GM13976 (cell line): ENCODE data around the gene ERO1B.
"Not testable (repeated sequence)": the region's sequence is repeated elsewhere in the genome, so short reads cannot be mapped to it uniquely, and the experiment has no call there.

Source experiments
- DNase-seq: peaks from one replicate; pipeline ENCODE4 v3.0.0; 2012; ENCODE audit warnings: low spot score
- in situ Hi-C: fragments of 300-500 bp; cut with MboI; formaldehyde crosslinking; loops from one replicate; pipeline ENCODE4 v1.12.0; 2022; ENCODE audit warnings: low sequenced_read_pairs, mixed read lengths, inconsistent platforms; ENCODE audit not compliant: unreplicated experiment
- TF ChIP-seq, protein P1 (sequence below): IDR thresholded peaks from 2 replicates; pipeline ENCODE4 v1.5.1; 2012; ENCODE audit warnings: borderline replicate concordance, mild to moderate bottlenecking; ENCODE audit not compliant: insufficient read depth; ENCODE audit errors: extremely low read depth, missing control alignments, control extremely low read depth

Gene ERO1B

DNA sequence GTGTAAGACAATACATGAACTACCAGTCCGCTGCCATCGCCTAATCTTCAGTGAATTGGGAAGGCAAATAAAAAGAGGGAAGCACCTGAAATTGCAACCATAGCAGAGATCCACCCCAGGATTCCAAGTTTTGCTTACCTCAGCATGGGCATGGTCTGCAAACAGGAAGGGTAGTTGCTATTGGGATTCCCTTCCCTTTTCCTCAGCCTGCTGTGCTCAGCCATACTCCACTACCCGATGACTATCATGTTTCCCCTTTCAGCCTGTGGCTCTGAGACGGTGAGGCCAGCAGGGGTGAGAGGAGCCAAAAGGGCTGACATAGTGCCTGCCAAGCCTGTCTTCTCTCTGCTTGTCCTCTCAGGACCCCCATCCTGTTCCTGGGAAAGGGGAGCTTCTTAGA, 75.2 kb downstream of the ERO1B start:
- TF ChIP-seq, protein P1, sequence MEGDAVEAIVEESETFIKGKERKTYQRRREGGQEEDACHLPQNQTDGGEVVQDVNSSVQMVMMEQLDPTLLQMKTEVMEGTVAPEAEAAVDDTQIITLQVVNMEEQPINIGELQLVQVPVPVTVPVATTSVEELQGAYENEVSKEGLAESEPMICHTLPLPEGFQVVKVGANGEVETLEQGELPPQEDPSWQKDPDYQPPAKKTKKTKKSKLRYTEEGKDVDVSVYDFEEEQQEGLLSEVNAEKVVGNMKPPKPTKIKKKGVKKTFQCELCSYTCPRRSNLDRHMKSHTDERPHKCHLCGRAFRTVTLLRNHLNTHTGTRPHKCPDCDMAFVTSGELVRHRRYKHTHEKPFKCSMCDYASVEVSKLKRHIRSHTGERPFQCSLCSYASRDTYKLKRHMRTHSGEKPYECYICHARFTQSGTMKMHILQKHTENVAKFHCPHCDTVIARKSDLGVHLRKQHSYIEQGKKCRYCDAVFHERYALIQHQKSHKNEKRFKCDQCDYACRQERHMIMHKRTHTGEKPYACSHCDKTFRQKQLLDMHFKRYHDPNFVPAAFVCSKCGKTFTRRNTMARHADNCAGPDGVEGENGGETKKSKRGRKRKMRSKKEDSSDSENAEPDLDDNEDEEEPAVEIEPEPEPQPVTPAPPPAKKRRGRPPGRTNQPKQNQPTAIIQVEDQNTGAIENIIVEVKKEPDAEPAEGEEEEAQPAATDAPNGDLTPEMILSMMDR: no peak
- in situ Hi-C loops: no loop called here
- no peak for DNase-seq

DNA sequence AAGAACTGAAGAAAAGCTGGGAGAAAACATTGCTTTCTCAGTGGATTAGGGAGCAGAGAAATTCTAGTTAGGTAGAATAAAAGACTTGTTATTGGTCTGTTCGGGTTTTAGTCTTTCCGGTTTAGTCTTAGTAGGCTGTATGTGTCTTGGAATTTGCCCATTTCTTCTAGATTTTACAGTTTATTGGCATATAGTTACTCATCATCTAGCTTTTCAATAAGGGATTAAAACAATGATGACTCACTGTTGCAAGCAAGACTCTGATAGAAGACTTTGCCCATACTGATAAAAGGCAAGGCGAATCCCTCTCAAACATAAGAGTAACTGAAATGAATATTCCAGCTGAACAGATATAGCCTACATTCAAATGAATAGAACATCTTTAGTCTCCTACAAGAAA, 77.1 kb downstream of the ERO1B start:
- in situ Hi-C loops: no loop called here
- TF ChIP-seq, protein P1: no peak
- no peak for DNase-seq

DNA sequence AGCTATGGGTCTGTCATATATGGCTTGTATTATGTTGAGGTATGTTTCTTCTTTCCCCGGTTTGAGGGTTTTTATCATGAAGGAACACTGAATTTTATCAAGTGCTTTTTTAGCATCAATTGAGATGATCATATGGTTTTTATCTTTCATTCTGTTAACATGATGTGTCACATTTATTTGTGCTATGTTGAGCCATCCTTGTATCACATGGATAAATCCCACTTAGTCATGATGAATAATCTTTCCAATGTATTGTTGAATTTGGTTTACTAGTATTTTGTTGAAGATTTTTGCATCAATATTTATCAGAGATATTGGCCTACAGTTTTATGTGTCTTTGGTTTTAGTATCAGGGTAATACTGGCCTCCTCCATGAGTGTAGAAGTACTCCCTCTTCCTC, 77.7 kb downstream of the ERO1B start:
- no peak for DNase-seq
- in situ Hi-C loops: no loop called here
- TF ChIP-seq, protein P1: no peak

DNA sequence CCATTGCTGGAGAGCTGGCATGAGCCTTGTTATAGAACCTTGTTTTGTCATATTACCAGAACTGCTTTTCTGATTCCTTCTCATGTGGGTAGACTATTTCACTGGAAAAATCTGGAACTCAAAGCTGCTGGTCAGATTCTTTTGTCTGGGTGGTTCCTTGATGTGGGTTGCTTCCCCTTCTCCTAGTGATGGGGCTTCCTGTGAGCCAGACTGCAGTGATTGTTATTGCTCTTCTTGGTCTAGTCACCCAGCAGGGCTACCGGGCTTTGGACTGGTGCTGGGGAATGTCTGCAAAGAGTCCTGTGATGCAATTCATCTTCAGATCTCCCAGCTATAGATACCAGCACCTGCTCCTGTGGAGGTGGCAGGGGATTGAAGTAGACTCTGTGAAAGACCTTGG, 80.0 kb downstream of the ERO1B start:
- TF ChIP-seq, protein P1: no peak
- in situ Hi-C loops: no loop called here
- DNase-seq: no peak

DNA sequence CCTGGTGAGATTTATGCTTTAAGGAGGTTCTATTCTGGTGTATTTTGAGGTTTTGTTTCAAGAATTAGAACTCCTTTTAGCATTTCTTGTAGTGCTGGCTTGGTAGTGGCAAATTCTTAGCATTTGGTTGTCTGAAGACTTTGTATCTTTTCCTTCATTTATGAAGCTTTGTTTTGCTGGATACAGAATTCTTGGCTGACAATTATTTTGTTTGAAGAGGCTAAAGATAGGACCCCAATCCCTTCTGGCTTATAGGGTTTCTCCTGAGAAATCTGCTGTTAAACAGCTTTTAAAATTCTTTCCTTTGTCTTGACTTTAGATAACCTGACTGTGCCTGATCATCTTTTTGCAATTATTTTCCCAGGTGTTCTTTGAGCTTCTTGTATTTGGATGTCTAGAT, 80.8 kb downstream of the ERO1B start:
- TF ChIP-seq, protein P1: no peak
- DNase-seq: no peak
- in situ Hi-C loops: no loop called here

DNA sequence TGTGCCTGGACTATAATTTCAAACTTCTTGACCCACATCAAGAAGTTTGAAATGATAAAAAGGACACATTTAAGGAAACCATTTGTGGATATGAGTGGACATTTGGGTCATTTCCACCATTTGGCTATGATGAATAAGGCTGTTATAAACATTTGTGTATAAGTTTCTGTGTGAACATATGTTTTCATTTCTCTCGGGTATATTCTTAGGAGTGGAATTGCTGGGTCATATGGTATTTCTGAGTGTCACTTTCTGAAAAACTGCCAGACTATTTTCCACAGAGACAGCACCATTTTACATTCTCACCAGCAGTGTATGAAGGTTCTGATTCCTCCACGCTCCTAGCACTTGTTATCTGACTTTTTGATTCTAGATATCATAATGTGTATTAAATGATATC, 88.6 kb downstream of the ERO1B start:
- in situ Hi-C loops: no loop called here
- DNase-seq: no peak
- TF ChIP-seq, protein P1: no peak

DNA sequence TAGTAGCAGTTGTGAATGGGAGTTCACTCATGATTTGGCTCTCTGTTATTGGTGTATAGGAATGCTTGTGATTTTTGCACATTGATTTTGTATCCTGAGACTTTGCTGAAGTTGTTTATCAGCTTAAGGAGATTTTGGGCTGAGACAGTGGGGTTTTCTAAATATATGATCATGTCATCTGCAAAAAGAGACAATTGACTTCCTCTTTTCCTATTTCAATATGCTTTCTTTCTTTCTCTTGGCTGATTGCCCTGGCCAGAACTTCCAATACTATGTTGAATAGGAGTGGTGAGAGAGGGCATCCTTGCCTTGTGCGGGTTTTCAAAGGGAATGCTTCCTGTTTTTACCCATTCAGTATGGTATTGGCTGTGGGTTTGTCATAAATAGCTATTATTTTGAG, 93.7 kb downstream of the ERO1B start:
- in situ Hi-C loops, DNase-seq: not testable (repeated sequence)

DNA sequence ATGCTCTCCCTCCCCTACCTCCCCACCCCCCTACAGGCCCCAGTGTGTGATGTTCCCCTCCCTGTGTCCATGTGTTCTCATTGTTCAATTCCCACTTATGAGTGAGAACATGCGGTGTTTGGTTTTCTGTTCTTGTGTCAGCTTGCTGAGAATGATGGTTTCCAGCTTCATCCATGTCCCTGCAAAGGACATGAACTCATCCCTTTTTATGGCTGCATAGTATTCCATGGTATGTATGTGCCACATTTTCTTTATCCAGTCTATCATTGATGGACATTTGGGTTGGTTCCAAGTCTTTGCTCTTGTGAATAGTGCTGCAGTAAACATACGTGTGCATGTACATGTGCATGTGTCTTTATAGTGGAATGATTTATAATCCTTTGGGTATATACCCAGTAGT, 95.3 kb downstream of the ERO1B start:
- in situ Hi-C loops, DNase-seq: not testable (repeated sequence)
